ENCODE data around the gene INPP5A.

The INPP5A gene

DNA sequence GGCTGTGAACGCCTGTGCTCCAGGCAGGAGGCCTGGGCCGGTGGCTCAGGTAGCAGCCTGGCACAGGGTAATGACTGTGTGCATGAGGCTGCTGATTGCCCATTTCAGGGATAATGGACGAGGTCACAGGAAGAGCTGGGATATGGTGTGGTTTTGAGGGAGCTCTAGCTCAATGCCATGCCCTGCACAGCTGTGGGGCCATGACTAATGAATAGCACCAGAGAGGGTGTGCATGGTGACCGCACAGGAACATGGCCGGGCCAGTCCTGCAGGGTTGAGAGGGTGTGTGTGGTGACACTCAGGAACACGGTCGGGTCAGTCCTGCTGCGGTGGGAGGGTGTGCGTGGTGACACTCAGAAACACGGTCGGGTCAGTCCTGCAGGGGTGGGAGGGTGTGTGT is 226.5 kb downstream of the INPP5A start:
- no peak for ATAC-seq
- TF ChIP-seq TCF4 (CRISPR knock-in tag; IDR thresholded peaks at IDR 0.05; ENCODE audit: borderline replicate concordance), result no peak
- no peak for TF ChIP-seq TOX (CRISPR knock-in tag; IDR thresholded peaks at IDR 0.05; ENCODE audit: borderline replicate concordance)

DNA sequence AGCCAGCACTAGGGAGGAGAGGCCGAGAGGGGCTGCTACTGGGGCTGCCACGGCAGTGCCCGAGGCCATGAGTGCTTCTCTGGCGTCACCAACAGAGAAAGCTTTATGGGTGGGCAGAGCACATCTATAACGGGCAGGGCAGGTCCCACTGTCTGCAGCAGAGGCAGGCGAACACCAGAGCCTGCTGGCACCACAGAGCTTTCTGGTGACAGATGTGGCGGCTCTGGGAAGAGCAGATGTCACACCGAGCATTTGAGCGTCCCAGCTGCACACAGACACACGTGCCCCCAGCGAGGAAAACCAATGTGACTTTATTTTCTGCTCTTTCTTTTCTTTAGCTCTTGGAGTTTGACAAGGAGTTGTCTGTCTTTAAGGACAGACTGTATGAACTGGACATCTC is 227.8 kb downstream of the INPP5A start:
- TF ChIP-seq ZFP30 (CRISPR knock-in tag; IDR thresholded peaks at IDR 0.05) (no peak), ESRRG (CRISPR knock-in tag; IDR thresholded peaks at IDR 0.05) (no peak), ARNTL (CRISPR knock-in tag; IDR thresholded peaks at IDR 0.05; ENCODE audit: borderline replicate concordance, low read depth) (no peak)
- TF ChIP-seq, protein P1, sequence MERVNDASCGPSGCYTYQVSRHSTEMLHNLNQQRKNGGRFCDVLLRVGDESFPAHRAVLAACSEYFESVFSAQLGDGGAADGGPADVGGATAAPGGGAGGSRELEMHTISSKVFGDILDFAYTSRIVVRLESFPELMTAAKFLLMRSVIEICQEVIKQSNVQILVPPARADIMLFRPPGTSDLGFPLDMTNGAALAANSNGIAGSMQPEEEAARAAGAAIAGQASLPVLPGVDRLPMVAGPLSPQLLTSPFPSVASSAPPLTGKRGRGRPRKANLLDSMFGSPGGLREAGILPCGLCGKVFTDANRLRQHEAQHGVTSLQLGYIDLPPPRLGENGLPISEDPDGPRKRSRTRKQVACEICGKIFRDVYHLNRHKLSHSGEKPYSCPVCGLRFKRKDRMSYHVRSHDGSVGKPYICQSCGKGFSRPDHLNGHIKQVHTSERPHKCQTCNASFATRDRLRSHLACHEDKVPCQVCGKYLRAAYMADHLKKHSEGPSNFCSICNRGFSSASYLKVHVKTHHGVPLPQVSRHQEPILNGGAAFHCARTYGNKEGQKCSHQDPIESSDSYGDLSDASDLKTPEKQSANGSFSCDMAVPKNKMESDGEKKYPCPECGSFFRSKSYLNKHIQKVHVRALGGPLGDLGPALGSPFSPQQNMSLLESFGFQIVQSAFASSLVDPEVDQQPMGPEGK (CRISPR knock-in tag; IDR thresholded peaks at IDR 0.05; ENCODE audit: borderline replicate concordance), result no peak
- TF ChIP-seq, protein P2, sequence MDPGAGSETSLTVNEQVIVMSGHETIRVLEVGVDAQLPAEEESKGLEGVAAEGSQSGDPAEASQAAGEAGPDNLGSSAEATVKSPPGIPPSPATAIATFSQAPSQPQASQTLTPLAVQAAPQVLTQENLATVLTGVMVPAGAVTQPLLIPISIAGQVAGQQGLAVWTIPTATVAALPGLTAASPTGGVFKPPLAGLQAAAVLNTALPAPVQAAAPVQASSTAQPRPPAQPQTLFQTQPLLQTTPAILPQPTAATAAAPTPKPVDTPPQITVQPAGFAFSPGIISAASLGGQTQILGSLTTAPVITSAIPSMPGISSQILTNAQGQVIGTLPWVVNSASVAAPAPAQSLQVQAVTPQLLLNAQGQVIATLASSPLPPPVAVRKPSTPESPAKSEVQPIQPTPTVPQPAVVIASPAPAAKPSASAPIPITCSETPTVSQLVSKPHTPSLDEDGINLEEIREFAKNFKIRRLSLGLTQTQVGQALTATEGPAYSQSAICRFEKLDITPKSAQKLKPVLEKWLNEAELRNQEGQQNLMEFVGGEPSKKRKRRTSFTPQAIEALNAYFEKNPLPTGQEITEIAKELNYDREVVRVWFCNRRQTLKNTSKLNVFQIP (CRISPR knock-in tag; IDR thresholded peaks at IDR 0.05; ENCODE audit: borderline replicate concordance, low read depth), result no peak
- no peak for ATAC-seq

DNA sequence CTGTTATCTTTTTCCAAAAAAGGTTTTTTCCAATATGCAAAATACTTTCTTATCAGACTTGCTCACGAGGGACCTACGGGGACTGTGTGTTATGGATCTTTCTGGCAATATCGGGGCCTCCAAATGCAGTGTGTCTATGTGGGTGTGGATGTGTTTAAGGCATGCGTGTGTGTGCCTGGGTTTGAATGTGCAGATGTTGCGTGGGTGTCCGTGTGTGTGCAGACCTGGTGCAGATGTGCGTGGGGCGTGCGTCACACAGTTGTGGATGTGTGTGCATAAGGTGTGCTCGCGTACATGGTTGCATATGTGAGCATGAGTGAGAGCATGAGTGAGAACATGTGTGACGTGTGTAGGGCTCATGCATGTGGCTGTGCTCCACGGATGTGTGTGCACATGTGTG is 228.7 kb downstream of the INPP5A start:
- no peak for ATAC-seq
- TF ChIP-seq ISL1 (CRISPR knock-in tag; IDR thresholded peaks at IDR 0.05) (no peak), ZC3H10 (CRISPR knock-in tag; IDR thresholded peaks at IDR 0.05) (no peak), ZNF70 (CRISPR knock-in tag; IDR thresholded peaks at IDR 0.05) (no peak), TOX (CRISPR knock-in tag; IDR thresholded peaks at IDR 0.05; ENCODE audit: borderline replicate concordance) (no peak), TCF4 (CRISPR knock-in tag; IDR thresholded peaks at IDR 0.05; ENCODE audit: borderline replicate concordance) (no peak), ZFP30 (CRISPR knock-in tag; IDR thresholded peaks at IDR 0.05) (no peak), OSR1 (CRISPR knock-in tag; IDR thresholded peaks at IDR 0.05) (no peak), BACH2 (CRISPR knock-in tag; IDR thresholded peaks at IDR 0.05; ENCODE audit: borderline replicate concordance) (no peak), PPARA (CRISPR knock-in tag; IDR thresholded peaks at IDR 0.05; ENCODE audit: borderline replicate concordance) (no peak), SNAI2 (CRISPR knock-in tag; IDR thresholded peaks at IDR 0.05) (no peak), ESRRG (CRISPR knock-in tag; IDR thresholded peaks at IDR 0.05) (no peak), ZNF8 (CRISPR knock-in tag; IDR thresholded peaks at IDR 0.05) (no peak), ZFP3 (CRISPR knock-in tag; IDR thresholded peaks at IDR 0.05) (no peak), CSDC2 (CRISPR knock-in tag; IDR thresholded peaks at IDR 0.05) (no peak), ZNF565 (CRISPR knock-in tag; conservative IDR thresholded peaks at IDR 0.05; ENCODE audit: low read depth) (no peak), RARB (CRISPR knock-in tag; IDR thresholded peaks at IDR 0.05) (no peak), ARNTL (CRISPR knock-in tag; IDR thresholded peaks at IDR 0.05; ENCODE audit: borderline replicate concordance, low read depth) (no peak)
- TF ChIP-seq, protein P3, sequence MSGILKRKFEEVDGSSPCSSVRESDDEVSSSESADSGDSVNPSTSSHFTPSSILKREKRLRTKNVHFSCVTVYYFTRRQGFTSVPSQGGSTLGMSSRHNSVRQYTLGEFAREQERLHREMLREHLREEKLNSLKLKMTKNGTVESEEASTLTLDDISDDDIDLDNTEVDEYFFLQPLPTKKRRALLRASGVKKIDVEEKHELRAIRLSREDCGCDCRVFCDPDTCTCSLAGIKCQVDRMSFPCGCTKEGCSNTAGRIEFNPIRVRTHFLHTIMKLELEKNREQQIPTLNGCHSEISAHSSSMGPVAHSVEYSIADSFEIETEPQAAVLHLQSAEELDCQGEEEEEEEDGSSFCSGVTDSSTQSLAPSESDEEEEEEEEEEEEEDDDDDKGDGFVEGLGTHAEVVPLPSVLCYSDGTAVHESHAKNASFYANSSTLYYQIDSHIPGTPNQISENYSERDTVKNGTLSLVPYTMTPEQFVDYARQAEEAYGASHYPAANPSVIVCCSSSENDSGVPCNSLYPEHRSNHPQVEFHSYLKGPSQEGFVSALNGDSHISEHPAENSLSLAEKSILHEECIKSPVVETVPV (CRISPR knock-in tag; IDR thresholded peaks at IDR 0.05), result no peak
- TF ChIP-seq, protein P1 (CRISPR knock-in tag; IDR thresholded peaks at IDR 0.05; ENCODE audit: borderline replicate concordance), result no peak
- TF ChIP-seq, protein P4, sequence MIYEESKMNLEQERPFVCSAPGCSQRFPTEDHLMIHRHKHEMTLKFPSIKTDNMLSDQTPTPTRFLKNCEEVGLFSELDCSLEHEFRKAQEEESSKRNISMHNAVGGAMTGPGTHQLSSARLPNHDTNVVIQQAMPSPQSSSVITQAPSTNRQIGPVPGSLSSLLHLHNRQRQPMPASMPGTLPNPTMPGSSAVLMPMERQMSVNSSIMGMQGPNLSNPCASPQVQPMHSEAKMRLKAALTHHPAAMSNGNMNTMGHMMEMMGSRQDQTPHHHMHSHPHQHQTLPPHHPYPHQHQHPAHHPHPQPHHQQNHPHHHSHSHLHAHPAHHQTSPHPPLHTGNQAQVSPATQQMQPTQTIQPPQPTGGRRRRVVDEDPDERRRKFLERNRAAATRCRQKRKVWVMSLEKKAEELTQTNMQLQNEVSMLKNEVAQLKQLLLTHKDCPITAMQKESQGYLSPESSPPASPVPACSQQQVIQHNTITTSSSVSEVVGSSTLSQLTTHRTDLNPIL (CRISPR knock-in tag; IDR thresholded peaks at IDR 0.05; ENCODE audit: low read depth), result no peak

All from SK-N-SH treated with all-trans-retinoic acid at 6 μM for 48 hours (cell line).